Spleen (tissue), 13 donors: Measurements from ENCODE around the gene PRG3. TPM values are rescaled to one million over a fixed set of nuclear protein-coding genes. Genes with fewer than 3 reads are reported as not detected.

Source experiments
- DNase-seq: peaks from one replicate; pipeline ENCODE4 v3.0.0-alpha.2; 2020
- H3K27ac ChIP-seq, 8 donors: fragments of 200-600 bp; sonication (generic) in 7 of 8; 1 replicate in 4 of 8; 2 replicates in 4 of 8; pipeline versions ENCODE4 v1.5.0 to v1.8.0; 2016 to 2021; ENCODE audit warnings: inconsistent platforms in 4 of 8, mild to moderate bottlenecking in 4 of 8, moderate library complexity in 1 of 8
- H3K27me3 ChIP-seq, 7 donors: fragments of 200-600 bp; sonication (generic) in 6 of 7; replicated peaks in 1 of 7; 1 replicate in 4 of 7; 2 replicates in 3 of 7; pipeline versions ENCODE4 v1.5.0 to v1.8.0; 2016 to 2021; ENCODE audit warnings: inconsistent platforms in 3 of 7, mild to moderate bottlenecking in 1 of 7
- H3K36me3 ChIP-seq, 6 donors: fragments of 200-600 bp; sonication (generic) in 5 of 6; 1 replicate in 4 of 6; 2 replicates in 2 of 6; pipeline versions ENCODE4 v1.5.0 to v1.8.0; 2016 to 2021; ENCODE audit warnings: inconsistent platforms in 2 of 6
- H3K4me1 ChIP-seq, 6 donors: fragments of 200-600 bp; sonication (generic) in 5 of 6; 1 replicate in 3 of 6; 2 replicates in 3 of 6; pipeline versions ENCODE4 v1.5.0 to v1.8.0; 2016 to 2021; ENCODE audit warnings: inconsistent platforms in 3 of 6
- H3K4me3 ChIP-seq, 8 donors: fragments of 200-600 bp; sonication (generic) in 7 of 8; 1 replicate in 4 of 8; 2 replicates in 4 of 8; pipeline versions ENCODE4 v1.5.0 to v1.8.0; 2016 to 2021; ENCODE audit warnings: inconsistent platforms in 4 of 8, mild to moderate bottlenecking in 4 of 8, moderate library complexity in 2 of 8
- H3K9me3 ChIP-seq, 8 donors: fragments of 200-600 bp; sonication (generic) in 7 of 8; 1 replicate in 4 of 8; 2 replicates in 4 of 8; pipeline versions ENCODE4 v1.5.0 to v1.8.0; 2016 to 2021; ENCODE audit warnings: inconsistent platforms in 4 of 8
- POLR2A ChIP-seq, 3 donors: fragments of 450-650 bp; IDR thresholded peaks; one replicate each; pipeline ENCODE4 v1.5.1; 2017; ENCODE audit warnings: antibody characterized with exemption in 3 of 3, mild to moderate bottlenecking in 1 of 3
- POLR2AphosphoS5 ChIP-seq, 3 donors: sonication (generic); formaldehyde crosslinking; IDR thresholded peaks; one replicate each; pipeline ENCODE4 v1.5.1; 2017; ENCODE audit warnings: antibody characterized with exemption in 3 of 3
- WGBS, 5 donors: extraction: QIAGEN DNeasy Blood & Tissue Kit in 3 of 5; methylation state at CpG; one replicate each; pipeline versions ENCODE4 v1.1.5 to v1.1.7; 2013 to 2018; 5-methylcytosine and 5-hydroxymethylcytosine counted together
- intact Hi-C: fragments of 100-400 bp; cut with DNase I; formaldehyde crosslinking; loops from one replicate; pipeline ENCODE4 v1.15.0; 2023; ENCODE audit warnings: low total_unique reads
- long read RNA-seq, 2 donors: transcript quantifications; one replicate each; lab custom pipeline, GENCODE V29; 2026
- polyA plus RNA-seq, 3 donors: library from polyadenylated mRNA; stranded (reverse); fragments of 200-250 nt; gene quantifications; one replicate each; pipeline ENCODE4 v1.2.1, GENCODE V29; 2013
- total RNA-seq, 7 donors: library from RNA; depleted of rRNA in 3 of 7; stranded (reverse); fragments of >200 nt in 3 of 7; fragmentation: NEBNext Ultra II Directional in 4 of 7; extraction: Animal tissue kit (Norgen Biotek cat#: 25700) in 4 of 7; gene quantifications; one replicate each; pipeline versions ENCODE4 v1.1.0 to v1.2.1, GENCODE V29; 2016 to 2021
- TF ChIP-seq, protein P1 (sequence below), 11 experiments: fragments of 200-600 bp in 7 of 11; fragments of 450-650 bp in 4 of 11; sonication (generic) in 4 of 11; IDR thresholded peaks in 8 of 11; conservative IDR thresholded peaks in 3 of 11; 1 replicate in 7 of 11; 2 replicates in 4 of 11; pipeline versions ENCODE4 v1.4.0 to v1.8.0; 2016 to 2021; ENCODE audit warnings: antibody characterized with exemption in 11 of 11, inconsistent platforms in 4 of 11, mild to moderate bottlenecking in 1 of 11
- donor health status: healthy with polysubstance abuse.
- donor health status: DM: no; HTN: no; CAD: no; lungs with moderate emphysema.
- donor health status: DM: no; HTN: no; CAD: no.
- donor health status: Bipolar disorder and iron deficiency.
- donor health status: healthy.
- donor health status: DM: no; HTN: no; CAD: no.
- donor health status: DM: yes; HTN: yes; CAD: no.

The PRG3 gene, protein sequence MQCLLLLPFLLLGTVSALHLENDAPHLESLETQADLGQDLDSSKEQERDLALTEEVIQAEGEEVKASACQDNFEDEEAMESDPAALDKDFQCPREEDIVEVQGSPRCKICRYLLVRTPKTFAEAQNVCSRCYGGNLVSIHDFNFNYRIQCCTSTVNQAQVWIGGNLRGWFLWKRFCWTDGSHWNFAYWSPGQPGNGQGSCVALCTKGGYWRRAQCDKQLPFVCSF
- total RNA-seq (1 to 10 TPM in 5 of 7 donors, under 1 TPM in 1, not detected in 1; 0.58 to 5.1 (median 2.7) TPM), polyA plus RNA-seq (under 1 TPM; 0.36 to 0.83 (median 0.43) TPM)
- long read RNA-seq, donor 1: 0 reads
- long read RNA-seq, donor 2: 0 reads

DNA sequence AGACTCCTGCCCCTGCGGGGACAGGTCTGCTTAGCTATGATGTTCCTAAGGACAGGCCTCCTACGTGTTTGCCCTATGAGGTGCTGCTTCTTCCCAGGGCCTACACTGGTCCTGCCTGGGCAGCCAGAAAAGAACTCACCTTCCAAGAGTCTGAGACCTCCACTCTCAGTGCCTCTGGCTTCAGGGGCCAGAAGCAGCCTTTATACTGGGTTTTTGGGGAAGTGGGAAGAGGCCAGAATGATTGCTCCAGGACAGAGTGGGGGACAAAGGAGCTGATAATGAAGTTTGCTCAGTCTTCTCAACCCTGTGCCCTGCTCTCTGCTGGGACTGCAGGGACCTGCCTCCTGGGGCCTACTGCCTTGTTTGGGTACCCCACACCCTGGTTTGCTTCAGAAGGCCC lies at the start of gene PRG3:
Gene PRG3, minus strand, starts transcription at position 176 of the 400 bp plus-strand sequence. CDS start 442 bp downstream, outside the sequence.
- TF ChIP-seq POLR2A (IDR thresholded peaks at IDR 0.05) (no peak), POLR2AphosphoS5 (IDR thresholded peaks at IDR 0.05) (no peak)
- TF ChIP-seq, protein P1, sequence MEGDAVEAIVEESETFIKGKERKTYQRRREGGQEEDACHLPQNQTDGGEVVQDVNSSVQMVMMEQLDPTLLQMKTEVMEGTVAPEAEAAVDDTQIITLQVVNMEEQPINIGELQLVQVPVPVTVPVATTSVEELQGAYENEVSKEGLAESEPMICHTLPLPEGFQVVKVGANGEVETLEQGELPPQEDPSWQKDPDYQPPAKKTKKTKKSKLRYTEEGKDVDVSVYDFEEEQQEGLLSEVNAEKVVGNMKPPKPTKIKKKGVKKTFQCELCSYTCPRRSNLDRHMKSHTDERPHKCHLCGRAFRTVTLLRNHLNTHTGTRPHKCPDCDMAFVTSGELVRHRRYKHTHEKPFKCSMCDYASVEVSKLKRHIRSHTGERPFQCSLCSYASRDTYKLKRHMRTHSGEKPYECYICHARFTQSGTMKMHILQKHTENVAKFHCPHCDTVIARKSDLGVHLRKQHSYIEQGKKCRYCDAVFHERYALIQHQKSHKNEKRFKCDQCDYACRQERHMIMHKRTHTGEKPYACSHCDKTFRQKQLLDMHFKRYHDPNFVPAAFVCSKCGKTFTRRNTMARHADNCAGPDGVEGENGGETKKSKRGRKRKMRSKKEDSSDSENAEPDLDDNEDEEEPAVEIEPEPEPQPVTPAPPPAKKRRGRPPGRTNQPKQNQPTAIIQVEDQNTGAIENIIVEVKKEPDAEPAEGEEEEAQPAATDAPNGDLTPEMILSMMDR (IDR thresholded peaks at IDR 0.05 in 8 of 11, conservative IDR thresholded peaks at IDR 0.05 in 3 of 11): no peak
- intact Hi-C loops: no loop called here
- Histone ChIP-seq H3K4me1 (no peaks in the 10 kb centered on the region), H3K4me3 (no peak within 1 kb of the TSS), H3K27me3 (peaks cover 0 to 21% (median 0%) of the 10 kb centered on the region in 7 donors), H3K36me3 (no peaks in the 10 kb centered on the region), H3K27ac (no peak within 1 kb of the TSS), H3K9me3 (no peaks in the 10 kb centered on the region)
- DNase-seq: no peak
- 83 to 89% (median 85%) methylated on average over 2 of the region's 2 CpGs for WGBS, 5 donors

DNA sequence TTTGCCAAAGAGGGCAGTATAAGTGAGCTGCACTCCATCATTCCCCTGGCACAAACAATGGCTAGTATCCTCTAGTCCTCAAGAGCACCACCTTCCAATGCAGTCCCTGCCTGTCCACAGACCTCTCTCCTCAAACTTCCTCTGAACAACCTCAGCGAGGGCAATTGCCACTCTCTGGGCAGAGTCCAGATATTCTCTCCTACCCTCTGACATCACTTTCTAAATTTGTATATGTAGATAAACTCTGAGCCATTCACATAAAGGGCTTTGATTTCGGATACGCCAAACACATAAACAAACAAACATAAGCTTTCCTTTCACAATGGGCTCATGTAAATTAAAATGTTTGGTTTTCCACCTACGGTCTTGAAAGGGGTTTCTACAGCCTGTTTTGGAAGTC lies 49.0 kb upstream of the PRG3 start:
- peaks cover 16 to 59% (median 29%) of the 10 kb centered on the region in 6 donors for H3K4me1 ChIP-seq
- TF ChIP-seq, protein P1 (IDR thresholded peaks at IDR 0.05 in 8 of 11, conservative IDR thresholded peaks at IDR 0.05 in 3 of 11): no peak
- TF ChIP-seq POLR2AphosphoS5 (IDR thresholded peaks at IDR 0.05) (no peak), POLR2A (IDR thresholded peaks at IDR 0.05) (no peak)
- no peak overlapping the region for H3K27ac ChIP-seq
- intact Hi-C loops: no loop called here
- H3K9me3 ChIP-seq: no peaks in the 10 kb centered on the region
- H3K36me3 ChIP-seq: no peaks in the 10 kb centered on the region
- H3K4me3 ChIP-seq: no peak overlapping the region
- no peaks in the 10 kb centered on the region for H3K27me3 ChIP-seq
- 80 to 85% (median 81%) methylated on average over 4 of the region's 4 CpGs for whole genome bisulfite sequencing, 5 donors
- DNase-seq: no peak

DNA sequence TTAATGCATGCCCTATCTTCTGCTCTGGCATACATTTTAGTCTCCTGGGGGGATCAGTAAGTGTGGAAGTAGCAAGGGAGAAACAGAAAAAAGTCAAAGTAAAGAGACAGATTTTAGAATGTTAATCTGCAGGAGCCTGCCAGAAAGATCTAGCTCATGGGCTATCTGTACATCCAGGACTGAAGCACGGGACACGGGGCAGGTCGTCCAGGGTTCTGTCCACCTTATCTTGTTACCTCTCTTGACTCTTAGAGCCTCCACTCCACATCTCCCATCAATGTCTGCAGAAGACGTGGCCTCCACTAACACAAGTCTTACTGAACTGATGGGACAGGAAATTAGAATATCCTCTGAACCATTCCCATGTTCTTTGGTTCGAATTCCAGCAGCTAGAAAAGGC lies 47.7 kb upstream of the PRG3 start:
- Histone ChIP-seq H3K4me3 (no peak overlapping the region), H3K36me3 (peaks cover 0 to 8% (median 0%) of the 10 kb centered on the region in 6 donors), H3K9me3 (no peaks in the 10 kb centered on the region), H3K27me3 (no peaks in the 10 kb centered on the region), H3K4me1 (peaks cover 27 to 61% (median 42%) of the 10 kb centered on the region in 6 donors), H3K27ac (no peak overlapping the region)
- 90 to 97% (median 93%) methylated on average over 5 of the region's 5 CpGs for WGBS, 5 donors
- no peak for DNase-seq
- intact Hi-C loops: no loop called here
- TF ChIP-seq POLR2A (IDR thresholded peaks at IDR 0.05) (no peak), POLR2AphosphoS5 (IDR thresholded peaks at IDR 0.05) (no peak)
- TF ChIP-seq, protein P1 (IDR thresholded peaks at IDR 0.05 in 8 of 11, conservative IDR thresholded peaks at IDR 0.05 in 3 of 11): no peak

DNA sequence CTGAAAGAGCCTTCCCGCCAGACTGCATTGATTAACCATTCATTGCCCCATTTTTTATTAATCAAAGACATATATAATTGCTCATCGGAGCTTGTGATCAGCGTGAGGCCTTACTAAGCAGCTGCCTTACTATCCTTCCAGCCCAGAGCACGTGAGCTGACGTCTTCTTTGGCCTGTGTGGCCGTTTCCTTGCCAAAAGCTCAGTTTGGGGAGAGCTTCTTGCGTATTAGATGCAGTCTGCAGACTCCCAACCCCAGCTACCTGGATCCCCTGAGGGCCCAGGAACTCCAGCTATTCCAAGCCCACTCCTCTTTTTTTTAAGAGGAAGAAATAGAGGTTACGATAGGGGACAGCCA lies 46.8 kb upstream of the PRG3 start:
- peaks cover 28 to 60% (median 45%) of the 10 kb centered on the region in 6 donors for H3K4me1 ChIP-seq
- peak overlapping the region in 1 of 8 donors; percentile 76 for H3K4me3 ChIP-seq
- DNase-seq: no peak
- H3K9me3 ChIP-seq: no peaks in the 10 kb centered on the region
- H3K27me3 ChIP-seq: no peaks in the 10 kb centered on the region
- peak overlapping the region; percentile 82 to 93 (median 90) for H3K27ac ChIP-seq
- H3K36me3 ChIP-seq: peaks cover 0 to 17% (median 0%) of the 10 kb centered on the region in 6 donors
- intact Hi-C loops: no loop called here
- TF ChIP-seq, protein P1 (IDR thresholded peaks at IDR 0.05 in 8 of 11, conservative IDR thresholded peaks at IDR 0.05 in 3 of 11): no peak
- TF ChIP-seq POLR2A (IDR thresholded peaks at IDR 0.05): no peak
- no peak for TF ChIP-seq POLR2AphosphoS5 (IDR thresholded peaks at IDR 0.05)
- WGBS, 5 donors: 71 to 92% (median 80%) methylated on average over 8 of the region's 8 CpGs
